Right lobe of liver (tissue), 4 donors: ENCODE data around the gene CIART.

Experiments used
- POLR2A ChIP-seq: fragments of 450-650 bp; IDR thresholded peaks from one replicate; pipeline ENCODE4 v1.6.1; 2017; ENCODE audit warnings: antibody characterized with exemption, mild to moderate bottlenecking
- TF ChIP-seq, protein P1 (sequence below), 4 donors: fragments of 200-600 bp in 3 of 4; fragments of 450-650 bp in 1 of 4; IDR thresholded peaks; one replicate each; pipeline versions ENCODE4 v1.5.1 to v1.8.0; 2016 to 2022; ENCODE audit warnings: antibody characterized with exemption in 4 of 4, mild to moderate bottlenecking in 2 of 4
- donor health status: DM: no; HTN: no; CAD: no.
- donor health status: DM: no; HTN: no; CAD: no.
- donor health status: DM: no; HTN: yes; CAD: no.

DNA sequence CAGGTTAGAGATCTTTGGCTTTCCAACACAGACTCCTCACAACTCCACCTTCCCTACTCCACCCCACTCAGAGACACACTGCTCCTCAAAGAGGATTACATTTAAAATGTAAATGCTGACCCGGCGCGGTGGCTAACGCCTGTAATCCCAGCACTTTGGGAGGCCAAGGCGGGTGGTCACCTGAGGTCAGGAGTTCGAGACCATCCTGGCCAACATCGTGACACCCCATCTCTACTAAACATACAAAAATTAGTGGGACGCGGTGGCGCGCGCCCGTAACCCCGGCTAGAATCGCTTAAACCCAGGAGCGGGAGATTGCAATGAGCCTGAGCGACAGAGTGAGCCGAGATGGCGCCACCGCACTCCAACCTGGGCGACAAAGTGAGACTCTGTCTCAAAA, 44.6 kb upstream of the CIART start:
- TF ChIP-seq, protein P1, sequence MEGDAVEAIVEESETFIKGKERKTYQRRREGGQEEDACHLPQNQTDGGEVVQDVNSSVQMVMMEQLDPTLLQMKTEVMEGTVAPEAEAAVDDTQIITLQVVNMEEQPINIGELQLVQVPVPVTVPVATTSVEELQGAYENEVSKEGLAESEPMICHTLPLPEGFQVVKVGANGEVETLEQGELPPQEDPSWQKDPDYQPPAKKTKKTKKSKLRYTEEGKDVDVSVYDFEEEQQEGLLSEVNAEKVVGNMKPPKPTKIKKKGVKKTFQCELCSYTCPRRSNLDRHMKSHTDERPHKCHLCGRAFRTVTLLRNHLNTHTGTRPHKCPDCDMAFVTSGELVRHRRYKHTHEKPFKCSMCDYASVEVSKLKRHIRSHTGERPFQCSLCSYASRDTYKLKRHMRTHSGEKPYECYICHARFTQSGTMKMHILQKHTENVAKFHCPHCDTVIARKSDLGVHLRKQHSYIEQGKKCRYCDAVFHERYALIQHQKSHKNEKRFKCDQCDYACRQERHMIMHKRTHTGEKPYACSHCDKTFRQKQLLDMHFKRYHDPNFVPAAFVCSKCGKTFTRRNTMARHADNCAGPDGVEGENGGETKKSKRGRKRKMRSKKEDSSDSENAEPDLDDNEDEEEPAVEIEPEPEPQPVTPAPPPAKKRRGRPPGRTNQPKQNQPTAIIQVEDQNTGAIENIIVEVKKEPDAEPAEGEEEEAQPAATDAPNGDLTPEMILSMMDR (IDR thresholded peaks at IDR 0.05) = no peak
- TF ChIP-seq POLR2A = no peak
